ENCODE data around the gene CRLF1. TPM values are rescaled to one million over a fixed set of nuclear protein-coding genes. Genes with fewer than 3 reads are reported as not detected.
A peak's percentile ranks its signal among the peaks of the same experiment; 100 is the strongest.

Gene CRLF1, protein sequence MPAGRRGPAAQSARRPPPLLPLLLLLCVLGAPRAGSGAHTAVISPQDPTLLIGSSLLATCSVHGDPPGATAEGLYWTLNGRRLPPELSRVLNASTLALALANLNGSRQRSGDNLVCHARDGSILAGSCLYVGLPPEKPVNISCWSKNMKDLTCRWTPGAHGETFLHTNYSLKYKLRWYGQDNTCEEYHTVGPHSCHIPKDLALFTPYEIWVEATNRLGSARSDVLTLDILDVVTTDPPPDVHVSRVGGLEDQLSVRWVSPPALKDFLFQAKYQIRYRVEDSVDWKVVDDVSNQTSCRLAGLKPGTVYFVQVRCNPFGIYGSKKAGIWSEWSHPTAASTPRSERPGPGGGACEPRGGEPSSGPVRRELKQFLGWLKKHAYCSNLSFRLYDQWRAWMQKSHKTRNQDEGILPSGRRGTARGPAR
- 10 to 100 TPM in 1 of 2 donors, 1 to 10 TPM in 1; 2.8 to 11.1 TPM for polyA plus RNA-seq

DNA sequence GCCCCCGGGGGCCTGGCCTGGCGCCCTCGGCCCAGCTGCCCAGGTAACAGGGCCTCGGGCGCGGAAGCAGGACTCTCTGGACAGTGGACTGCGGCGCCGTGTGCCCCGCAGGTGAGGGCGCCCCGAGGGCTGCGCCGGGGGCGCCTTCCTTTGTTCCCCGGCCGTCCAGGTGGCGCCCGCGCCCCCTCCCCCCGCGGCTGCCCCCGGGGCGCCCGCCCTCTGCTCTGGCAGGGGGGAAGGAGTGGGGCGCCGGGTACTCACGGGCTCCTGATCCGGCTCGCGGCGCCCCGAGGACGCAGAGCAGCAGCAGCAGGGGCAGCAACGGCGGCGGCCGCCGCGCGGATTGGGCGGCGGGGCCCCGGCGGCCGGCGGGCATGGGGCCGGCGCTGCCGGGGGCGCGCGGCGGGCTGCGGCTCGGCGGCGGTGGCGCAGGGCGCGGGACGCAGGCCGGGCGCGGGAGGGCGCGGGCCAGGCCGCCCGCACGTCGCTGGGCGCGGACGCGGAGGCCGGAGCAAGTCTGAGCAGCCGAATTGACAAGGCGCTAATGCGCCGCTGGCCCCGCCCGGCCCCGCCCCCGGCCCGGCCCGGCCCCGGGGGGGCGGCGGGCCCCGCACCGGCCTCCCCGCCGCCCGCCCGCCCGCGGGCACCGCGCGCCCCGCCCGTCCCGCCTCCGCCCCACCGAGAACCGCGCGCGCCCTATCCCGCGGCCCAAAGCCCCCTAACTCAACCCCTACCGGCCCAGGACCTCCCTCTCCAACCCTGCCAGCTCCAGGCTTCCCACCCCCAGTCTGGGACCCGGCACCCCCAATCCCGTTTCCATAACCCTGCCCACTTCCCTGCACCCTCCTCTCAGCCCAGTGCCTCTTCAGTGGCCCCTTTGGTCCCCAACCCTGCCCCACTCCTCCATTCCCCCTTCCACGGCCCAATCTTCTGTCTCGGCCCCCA, at the start of gene CRLF1:
Gene CRLF1 (minus strand): TSS at position 519 of the 945 bp plus-strand sequence. CDS start 143 bp downstream, at position 376.
- H3K4me1 ChIP-seq (ENCODE audit: control insufficient read depth in 2 of 2, insufficient read depth in 2 of 2, low read length in 1 of 2), result peaks cover 7 to 10% of the 10 kb centered on the region in 2 donors
- H3K36me3 ChIP-seq (ENCODE audit: control insufficient read depth in 2 of 2, insufficient read depth in 2 of 2, low read length in 1 of 2), result no peaks in the 10 kb centered on the region
- no peak within 1 kb of the TSS for H3K27ac ChIP-seq (ENCODE audit: low read depth in 2 of 2, low read length in 1 of 2)
- peak within 1 kb of the TSS; percentile 30 to 33 for H3K4me3 ChIP-seq (ENCODE audit: low read depth in 1 of 2, low read length in 2 of 2)
- 1% methylated on average over 40 to 115 of the region's 116 CpGs for WGBS, 2 donors
- peaks cover 4 to 32% of the 10 kb centered on the region in 2 donors for H3K27me3 ChIP-seq (ENCODE audit: control insufficient read depth in 1 of 2, insufficient read depth in 2 of 2, low read length in 2 of 2)
- H3K9me3 ChIP-seq (ENCODE audit: control insufficient read depth in 2 of 2, insufficient read depth in 1 of 2, low read depth in 1 of 2, low read length in 1 of 2), result no peaks in the 10 kb centered on the region

DNA sequence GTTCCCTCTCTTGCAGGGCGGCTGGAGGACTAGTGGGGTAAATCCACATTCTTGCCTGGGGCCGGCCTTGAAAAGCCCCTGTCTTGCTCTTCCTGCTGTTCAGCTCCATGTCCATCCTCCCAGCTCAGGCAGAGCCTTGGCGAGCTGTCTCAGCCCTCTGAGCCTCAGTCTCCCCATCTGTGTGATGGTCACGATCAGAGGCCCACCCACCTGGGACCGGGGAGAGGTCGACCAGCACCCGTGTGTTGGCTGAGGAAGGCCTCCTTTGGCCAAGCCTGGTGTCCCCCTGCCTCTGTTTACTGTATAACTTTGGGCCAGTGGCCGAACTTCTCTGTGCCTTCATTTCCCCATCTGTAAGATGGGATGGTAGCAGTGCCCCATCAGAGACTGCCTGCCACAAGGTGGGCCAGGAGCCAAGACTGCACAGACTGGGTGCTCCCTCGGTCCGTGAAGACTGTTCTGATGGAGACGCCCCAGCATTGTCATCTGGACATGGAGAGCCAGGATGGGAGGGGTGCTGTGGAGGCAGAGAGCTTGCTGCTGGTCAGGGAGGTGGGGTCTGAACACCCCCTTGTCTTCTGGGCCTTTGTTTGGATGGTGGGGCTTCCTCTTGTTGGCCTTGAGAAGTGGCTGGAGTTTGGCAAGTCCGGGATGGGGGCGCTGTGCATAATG, 48.7 kb upstream of the CRLF1 start:
- H3K36me3 ChIP-seq (ENCODE audit: control insufficient read depth in 2 of 2, insufficient read depth in 2 of 2, low read length in 1 of 2), result no peaks in the 10 kb centered on the region
- no peaks in the 10 kb centered on the region for H3K27me3 ChIP-seq (ENCODE audit: control insufficient read depth in 1 of 2, insufficient read depth in 2 of 2, low read length in 2 of 2)
- no peak overlapping the region for H3K27ac ChIP-seq (ENCODE audit: low read depth in 2 of 2, low read length in 1 of 2)
- no peaks in the 10 kb centered on the region for H3K9me3 ChIP-seq (ENCODE audit: control insufficient read depth in 2 of 2, insufficient read depth in 1 of 2, low read depth in 1 of 2, low read length in 1 of 2)
- 95 to 96% methylated on average over 13 of the region's 13 CpGs for WGBS, 2 donors
- H3K4me1 ChIP-seq (ENCODE audit: control insufficient read depth in 2 of 2, insufficient read depth in 2 of 2, low read length in 1 of 2), result peaks cover 10 to 12% of the 10 kb centered on the region in 2 donors
- no peak overlapping the region for H3K4me3 ChIP-seq (ENCODE audit: low read depth in 1 of 2, low read length in 2 of 2)

DNA sequence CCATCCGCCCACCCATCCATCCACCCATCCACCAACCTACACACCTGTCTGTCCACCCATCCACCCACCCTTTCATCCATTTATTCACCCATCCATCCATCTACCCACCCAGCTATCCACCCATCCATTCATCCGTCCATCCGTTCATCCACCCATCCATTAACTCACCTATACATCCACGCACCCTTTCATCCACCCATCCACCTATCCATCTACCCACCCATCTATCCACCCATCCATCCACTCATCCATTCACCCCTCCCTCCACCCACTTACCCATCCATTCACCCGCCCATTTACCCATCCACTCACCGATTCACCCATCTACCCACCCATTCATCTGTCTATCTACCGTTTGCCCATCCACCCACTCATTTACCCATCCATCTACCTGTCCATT, 47.9 kb upstream of the CRLF1 start:
- peaks cover 10% of the 10 kb centered on the region in 2 donors for H3K4me1 ChIP-seq (ENCODE audit: control insufficient read depth in 2 of 2, insufficient read depth in 2 of 2, low read length in 1 of 2)
- 95 to 96% methylated on average over 7 of the region's 7 CpGs for WGBS, 2 donors
- no peak overlapping the region for H3K27ac ChIP-seq (ENCODE audit: low read depth in 2 of 2, low read length in 1 of 2)
- no peaks in the 10 kb centered on the region for H3K9me3 ChIP-seq (ENCODE audit: control insufficient read depth in 2 of 2, insufficient read depth in 1 of 2, low read depth in 1 of 2, low read length in 1 of 2)
- no peaks in the 10 kb centered on the region for H3K27me3 ChIP-seq (ENCODE audit: control insufficient read depth in 1 of 2, insufficient read depth in 2 of 2, low read length in 2 of 2)
- H3K36me3 ChIP-seq (ENCODE audit: control insufficient read depth in 2 of 2, insufficient read depth in 2 of 2, low read length in 1 of 2), result no peaks in the 10 kb centered on the region
- no peak overlapping the region for H3K4me3 ChIP-seq (ENCODE audit: low read depth in 1 of 2, low read length in 2 of 2)

DNA sequence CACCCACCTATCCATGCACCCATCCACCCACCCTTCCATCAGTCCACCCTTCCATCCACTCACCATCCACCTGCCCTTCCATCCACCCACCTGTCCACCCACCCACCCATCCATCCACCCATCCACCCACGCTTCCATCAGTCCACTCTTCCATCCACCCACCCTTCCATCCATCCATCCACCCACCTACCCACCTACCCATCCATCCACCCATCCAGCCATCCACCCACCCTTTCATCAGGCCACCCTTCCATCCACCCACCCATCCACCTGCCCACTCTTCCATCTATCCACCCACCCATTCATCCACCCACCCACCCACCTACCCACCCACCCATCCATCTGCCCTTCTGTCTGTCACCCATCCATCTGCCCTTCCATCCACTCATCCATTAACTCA, 47.3 kb upstream of the CRLF1 start:
- 100% methylated on average over 1 of the region's 1 CpG for WGBS, 2 donors
- Histone ChIP-seq H3K27me3 (ENCODE audit: control insufficient read depth in 1 of 2, insufficient read depth in 2 of 2, low read length in 2 of 2) (no peaks in the 10 kb centered on the region), H3K9me3 (ENCODE audit: control insufficient read depth in 2 of 2, insufficient read depth in 1 of 2, low read depth in 1 of 2, low read length in 1 of 2) (no peaks in the 10 kb centered on the region), H3K27ac (ENCODE audit: low read depth in 2 of 2, low read length in 1 of 2) (no peak overlapping the region), H3K4me3 (ENCODE audit: low read depth in 1 of 2, low read length in 2 of 2) (no peak overlapping the region), H3K36me3 (ENCODE audit: control insufficient read depth in 2 of 2, insufficient read depth in 2 of 2, low read length in 1 of 2) (peaks cover 0 to 1% of the 10 kb centered on the region in 2 donors), H3K4me1 (ENCODE audit: control insufficient read depth in 2 of 2, insufficient read depth in 2 of 2, low read length in 1 of 2) (peaks cover 15 to 16% of the 10 kb centered on the region in 2 donors)

DNA sequence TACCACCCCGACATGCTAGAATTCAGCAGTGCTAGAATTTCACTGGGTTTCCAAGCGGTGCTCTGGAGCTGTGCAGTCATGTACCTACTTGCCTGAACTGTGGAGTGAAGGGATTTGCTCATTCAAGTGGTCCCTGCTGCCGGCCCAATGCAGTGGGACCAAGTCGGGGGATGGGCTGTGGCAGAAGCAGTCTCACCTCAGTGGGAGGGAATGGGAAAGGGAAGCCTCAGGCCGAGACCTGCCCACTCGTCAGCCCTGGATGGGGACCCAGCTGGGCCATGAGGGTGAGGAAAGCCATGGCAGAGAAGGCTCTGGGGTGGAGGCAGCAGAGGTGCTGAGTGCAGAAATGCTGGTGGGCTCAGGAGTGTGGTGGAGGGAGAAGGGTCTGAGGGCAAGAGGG, 45.1 kb upstream of the CRLF1 start:
- H3K4me3 ChIP-seq (ENCODE audit: low read depth in 1 of 2, low read length in 2 of 2), result no peak overlapping the region
- 76 to 80% methylated on average over 6 of the region's 6 CpGs for WGBS, 2 donors
- H3K4me1 ChIP-seq (ENCODE audit: control insufficient read depth in 2 of 2, insufficient read depth in 2 of 2, low read length in 1 of 2), result peaks cover 8 to 12% of the 10 kb centered on the region in 2 donors
- no peaks in the 10 kb centered on the region for H3K9me3 ChIP-seq (ENCODE audit: control insufficient read depth in 2 of 2, insufficient read depth in 1 of 2, low read depth in 1 of 2, low read length in 1 of 2)
- peak overlapping the region in 1 of 2 donors; percentile 87 for H3K27ac ChIP-seq (ENCODE audit: low read depth in 2 of 2, low read length in 1 of 2)
- H3K27me3 ChIP-seq (ENCODE audit: control insufficient read depth in 1 of 2, insufficient read depth in 2 of 2, low read length in 2 of 2), result no peaks in the 10 kb centered on the region
- peaks cover 0 to 4% of the 10 kb centered on the region in 2 donors for H3K36me3 ChIP-seq (ENCODE audit: control insufficient read depth in 2 of 2, insufficient read depth in 2 of 2, low read length in 1 of 2)

DNA sequence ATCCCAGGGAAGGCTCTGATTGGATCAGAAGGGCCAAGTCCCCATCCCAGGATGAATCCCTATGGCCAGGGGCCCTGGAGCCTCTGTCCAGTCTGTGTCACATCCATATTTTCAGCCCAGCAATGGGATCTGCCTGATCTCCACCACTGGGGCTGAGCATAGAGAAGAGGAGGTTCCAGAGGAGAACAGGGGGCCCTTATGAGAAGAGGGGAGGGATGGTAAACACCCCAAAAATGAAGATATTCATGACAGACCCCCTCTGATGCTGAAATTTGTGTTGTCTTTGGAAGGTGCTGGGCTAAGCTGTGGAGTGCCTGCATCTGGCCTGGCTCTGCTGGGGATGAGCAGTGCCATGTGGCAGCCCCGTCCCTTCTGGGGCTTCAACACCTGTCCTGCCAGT, 44.7 kb upstream of the CRLF1 start:
- no peak overlapping the region for H3K4me3 ChIP-seq (ENCODE audit: low read depth in 1 of 2, low read length in 2 of 2)
- peaks cover 0 to 4% of the 10 kb centered on the region in 2 donors for H3K36me3 ChIP-seq (ENCODE audit: control insufficient read depth in 2 of 2, insufficient read depth in 2 of 2, low read length in 1 of 2)
- H3K27ac ChIP-seq (ENCODE audit: low read depth in 2 of 2, low read length in 1 of 2), result peak overlapping the region; percentile 67 to 87
- 82 to 83% methylated on average over 1 of the region's 1 CpG for WGBS, 2 donors
- H3K4me1 ChIP-seq (ENCODE audit: control insufficient read depth in 2 of 2, insufficient read depth in 2 of 2, low read length in 1 of 2), result peaks cover 8 to 12% of the 10 kb centered on the region in 2 donors
- H3K9me3 ChIP-seq (ENCODE audit: control insufficient read depth in 2 of 2, insufficient read depth in 1 of 2, low read depth in 1 of 2, low read length in 1 of 2), result no peaks in the 10 kb centered on the region
- no peaks in the 10 kb centered on the region for H3K27me3 ChIP-seq (ENCODE audit: control insufficient read depth in 1 of 2, insufficient read depth in 2 of 2, low read length in 2 of 2)

DNA sequence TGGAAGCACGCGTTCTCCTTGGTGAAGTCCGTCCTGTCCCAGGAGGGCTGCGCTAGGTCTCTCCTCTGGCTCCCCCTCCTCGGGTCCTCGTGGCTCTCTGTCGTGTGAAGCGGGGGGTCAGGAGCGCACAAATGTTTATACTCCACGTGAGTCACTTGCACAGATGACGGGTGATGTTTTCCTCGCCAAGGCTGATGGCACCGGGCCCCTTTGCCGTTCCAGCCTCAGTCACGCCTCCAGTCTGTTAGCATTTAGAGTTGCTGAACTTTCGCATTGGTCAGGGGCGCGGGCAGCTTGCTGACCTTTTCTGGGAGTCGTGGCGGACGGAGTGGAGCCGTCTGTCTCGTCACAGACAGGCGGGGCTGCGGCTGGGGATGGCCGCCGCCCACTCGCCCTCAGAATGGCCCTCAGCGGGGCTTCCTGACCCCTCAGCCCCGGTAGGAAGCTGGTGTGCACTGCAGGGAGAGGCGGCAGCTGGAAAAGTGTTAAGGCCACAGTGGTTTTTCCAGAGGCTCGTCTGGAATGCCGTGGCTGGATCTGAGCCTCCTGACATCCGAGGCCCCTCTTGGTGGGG, 44.0 kb upstream of the CRLF1 start:
- Histone ChIP-seq H3K9me3 (ENCODE audit: control insufficient read depth in 2 of 2, insufficient read depth in 1 of 2, low read depth in 1 of 2, low read length in 1 of 2) (no peaks in the 10 kb centered on the region), H3K4me3 (ENCODE audit: low read depth in 1 of 2, low read length in 2 of 2) (no peak overlapping the region), H3K36me3 (ENCODE audit: control insufficient read depth in 2 of 2, insufficient read depth in 2 of 2, low read length in 1 of 2) (peaks cover 0 to 4% of the 10 kb centered on the region in 2 donors), H3K27me3 (ENCODE audit: control insufficient read depth in 1 of 2, insufficient read depth in 2 of 2, low read length in 2 of 2) (no peaks in the 10 kb centered on the region), H3K27ac (ENCODE audit: low read depth in 2 of 2, low read length in 1 of 2) (peak overlapping the region; percentile 67 to 87), H3K4me1 (ENCODE audit: control insufficient read depth in 2 of 2, insufficient read depth in 2 of 2, low read length in 1 of 2) (peaks cover 12% of the 10 kb centered on the region in 2 donors)
- WGBS, 2 donors, result 56 to 65% methylated on average over 34 of the region's 34 CpGs

DNA sequence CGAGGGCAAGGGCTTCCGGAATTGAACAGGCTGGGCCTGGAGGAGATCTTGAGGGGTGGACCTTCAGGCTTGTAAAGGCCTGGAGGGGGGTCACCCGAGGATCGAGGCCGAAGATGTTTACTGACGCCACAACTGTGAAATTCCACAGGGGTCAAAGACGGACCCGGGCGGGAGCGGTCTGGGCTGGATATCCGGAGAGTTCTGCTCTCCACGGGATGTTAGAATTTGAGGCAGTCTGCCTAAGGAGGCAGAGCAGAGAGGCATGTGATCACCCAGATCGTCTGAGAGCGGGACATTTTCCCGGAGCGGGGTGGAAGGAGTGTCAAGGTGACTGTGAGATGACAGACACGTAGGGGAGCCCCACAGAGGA, 43.4 kb upstream of the CRLF1 start:
- no peak overlapping the region for H3K4me3 ChIP-seq (ENCODE audit: low read depth in 1 of 2, low read length in 2 of 2)
- no peaks in the 10 kb centered on the region for H3K9me3 ChIP-seq (ENCODE audit: control insufficient read depth in 2 of 2, insufficient read depth in 1 of 2, low read depth in 1 of 2, low read length in 1 of 2)
- H3K4me1 ChIP-seq (ENCODE audit: control insufficient read depth in 2 of 2, insufficient read depth in 2 of 2, low read length in 1 of 2), result peaks cover 12% of the 10 kb centered on the region in 2 donors
- WGBS, 2 donors, result 45 to 65% methylated on average over 17 of the region's 17 CpGs
- peaks cover 0 to 4% of the 10 kb centered on the region in 2 donors for H3K36me3 ChIP-seq (ENCODE audit: control insufficient read depth in 2 of 2, insufficient read depth in 2 of 2, low read length in 1 of 2)
- peak overlapping the region; percentile 67 to 87 for H3K27ac ChIP-seq (ENCODE audit: low read depth in 2 of 2, low read length in 1 of 2)
- H3K27me3 ChIP-seq (ENCODE audit: control insufficient read depth in 1 of 2, insufficient read depth in 2 of 2, low read length in 2 of 2), result no peaks in the 10 kb centered on the region

Data from esophagus (tissue), 2 donors.